Retinal pigment epithelial cell (primary cell): ENCODE results near the gene NXPH3.
A peak's percentile ranks its signal among the peaks of the same experiment; 100 is the strongest.

Experiments used
- DNase-seq: peaks from one replicate; pipeline ENCODE4 v3.0.0-alpha.2; 2010; ENCODE audit warnings: low read depth
- H3K4me3 ChIP-seq: 2 replicates; pipeline ENCODE4 v1.5.1; 2011; ENCODE audit warnings: mild to moderate bottlenecking, low read length, control low read depth, moderate library complexity
- CTCF ChIP-seq: conservative IDR thresholded peaks from 2 replicates; pipeline ENCODE4 v1.5.1; 2011; ENCODE audit warnings: low read depth, low read length, control low read depth, inconsistent platforms

The NXPH3 gene

DNA sequence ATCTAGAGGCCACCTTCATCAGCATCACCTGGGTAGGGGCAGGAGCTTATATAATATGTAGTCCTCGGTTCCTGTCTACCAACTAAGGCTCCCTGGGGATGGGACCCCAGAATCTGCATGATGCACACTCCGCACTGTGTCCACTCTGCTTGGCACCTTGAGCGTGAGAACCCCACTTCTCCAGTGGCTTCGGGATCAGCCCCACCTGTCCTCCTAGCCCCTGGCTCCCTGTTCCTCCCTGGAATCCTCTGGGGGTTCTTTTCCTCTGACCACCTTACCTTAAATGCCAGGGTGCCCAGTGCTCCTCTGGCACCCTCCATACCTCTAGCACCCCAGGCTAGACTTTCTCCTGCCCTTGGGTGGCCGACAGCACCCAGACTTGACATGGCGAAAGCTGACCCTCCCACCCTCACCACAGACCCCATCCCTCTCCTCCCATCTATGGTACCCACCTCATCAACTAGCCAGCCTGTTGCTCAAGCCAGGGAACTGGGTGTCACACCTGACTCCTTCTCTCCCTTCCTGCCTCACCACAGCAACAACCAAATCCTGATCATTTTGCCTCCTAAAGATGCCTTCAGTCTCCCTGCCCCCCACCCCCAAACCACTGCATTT, 2.8 kb upstream of the NXPH3 start:
- no peak for DNase-seq
- no peak for TF ChIP-seq CTCF
- H3K4me3 ChIP-seq, result no peak overlapping the region

DNA sequence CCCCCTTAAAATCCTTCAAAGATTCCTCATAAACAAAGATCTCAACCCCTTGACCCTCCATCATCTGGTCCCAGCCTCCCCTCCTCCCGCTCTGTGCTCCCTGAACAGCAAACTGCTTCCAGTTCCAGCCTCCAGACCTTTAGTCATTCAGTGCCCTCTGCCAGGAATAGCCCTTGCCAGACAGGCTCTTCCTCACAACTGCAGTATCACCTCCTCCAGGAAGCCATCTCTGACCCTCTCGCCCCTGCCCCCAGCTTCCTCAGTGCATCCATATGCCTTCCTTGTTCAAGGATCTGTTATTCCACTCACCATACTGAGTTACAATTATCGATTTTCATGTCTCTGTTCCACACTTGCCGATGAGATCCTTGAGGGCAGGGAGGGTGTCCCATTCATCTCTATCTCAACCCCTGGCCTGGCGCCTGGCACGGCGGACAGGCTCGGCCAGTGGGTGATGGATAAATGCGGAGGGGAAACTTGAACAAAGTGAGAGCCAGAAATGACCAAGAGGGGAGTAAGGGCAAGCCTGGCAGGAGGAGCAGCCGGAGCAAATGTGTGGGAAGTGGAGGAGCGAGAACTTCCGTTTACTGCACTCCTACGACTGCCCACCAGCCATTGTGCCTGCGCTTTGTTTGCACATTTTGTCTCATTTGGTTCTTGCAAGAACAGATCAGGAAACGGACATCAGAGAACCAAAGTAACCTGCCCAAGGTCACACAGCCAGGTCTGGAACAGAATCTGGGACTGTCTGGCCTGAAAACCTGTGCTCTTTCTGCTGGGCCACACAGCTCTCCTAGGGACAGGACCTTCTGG, 2.0 kb upstream of the NXPH3 start:
- H3K4me3 ChIP-seq, result no peak overlapping the region
- TF ChIP-seq CTCF, result no peak
- DNase-seq, result no peak

- DNase-seq, result no peak
- TF ChIP-seq CTCF, result no peak
- no peak overlapping the region for H3K4me3 ChIP-seq
These were observed 1.3 kb upstream of the NXPH3 start for GRCh38 chr17:49574323-49574781.

DNA sequence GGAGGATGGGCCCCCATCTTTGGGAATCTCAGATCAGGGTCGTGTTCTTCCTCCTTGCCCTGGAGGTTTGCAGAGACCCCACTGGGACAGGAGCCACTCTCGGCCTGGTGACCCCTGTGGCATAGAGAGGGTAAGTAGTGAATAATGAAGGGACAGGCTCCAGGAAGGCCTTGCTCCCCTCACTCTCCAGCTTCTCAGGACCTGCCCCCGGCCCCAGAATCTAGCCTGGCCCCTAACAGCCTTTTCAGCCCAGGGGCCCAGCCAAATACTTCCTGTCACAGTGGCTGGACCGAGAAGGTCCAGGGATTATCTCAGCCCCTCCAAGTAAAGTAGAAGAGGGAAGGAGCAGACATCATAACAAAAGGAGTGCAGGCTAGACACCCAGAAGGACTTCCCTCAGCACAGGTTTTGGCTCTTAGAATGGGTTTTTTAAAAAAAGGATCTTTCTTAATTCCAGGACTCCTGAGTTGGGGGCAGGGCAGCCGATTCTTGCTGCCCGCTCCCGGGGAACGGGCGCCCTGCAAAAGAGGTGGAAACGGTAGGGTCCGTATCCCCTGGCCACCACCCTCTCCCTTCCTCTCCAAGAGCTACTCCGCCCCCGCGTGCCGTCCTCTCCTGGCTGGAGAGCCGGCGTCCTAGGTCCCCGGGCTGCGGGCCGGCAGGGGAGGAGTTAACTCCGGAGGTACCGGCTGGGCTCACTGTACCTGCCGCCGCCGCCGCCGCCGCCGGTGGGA, 559 bp upstream of the NXPH3 start:
- no peak for DNase-seq
- H3K4me3 ChIP-seq, result peak overlapping the region; percentile 8
- no peak for TF ChIP-seq CTCF

DNA sequence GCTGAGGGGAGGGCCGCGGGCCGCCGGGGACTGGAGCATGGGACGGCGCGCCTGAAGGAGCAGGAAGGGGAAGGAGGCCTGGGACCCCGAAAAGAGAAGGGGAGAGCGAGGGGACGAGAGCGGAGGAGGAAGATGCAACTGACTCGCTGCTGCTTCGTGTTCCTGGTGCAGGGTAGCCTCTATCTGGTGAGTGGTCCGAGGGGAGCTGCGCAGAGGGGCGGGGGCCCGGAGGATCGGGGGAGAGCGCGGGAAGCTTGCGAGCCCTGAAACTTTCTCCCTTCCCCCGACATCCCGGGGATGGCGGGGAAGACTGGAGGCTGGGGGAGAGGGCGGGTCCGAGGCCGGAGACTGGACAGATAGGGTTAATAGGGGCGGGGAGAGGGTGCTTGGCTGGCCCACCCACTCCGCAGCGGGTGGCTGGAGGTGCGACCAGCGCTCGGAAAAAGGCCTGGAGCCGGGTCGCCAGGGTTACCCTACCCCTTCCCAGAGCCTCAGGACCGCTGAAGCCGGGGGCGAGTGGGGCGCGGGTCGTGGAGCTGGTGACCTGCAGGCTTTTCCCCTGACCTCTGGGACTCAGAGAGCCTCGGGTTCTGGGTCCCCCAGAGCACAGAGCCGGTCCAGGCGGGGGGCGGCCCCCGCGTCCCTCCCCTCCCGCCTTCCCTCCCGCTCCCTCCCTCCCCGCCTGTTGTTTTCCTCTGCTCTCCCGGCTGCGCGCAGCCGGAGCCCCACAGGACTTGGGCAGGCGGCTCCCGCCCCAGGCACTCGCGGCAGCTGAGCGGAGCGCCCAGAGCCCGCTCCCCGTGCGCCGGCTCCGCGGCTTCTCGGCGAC, 631 bp downstream of the NXPH3 start:
- DNase-seq, result no peak
- peak overlapping the region; percentile 44 for H3K4me3 ChIP-seq
- no peak for TF ChIP-seq CTCF

GRCh38 chr17:49576917-49577649, 1.4 kb downstream of the NXPH3 start:
- TF ChIP-seq CTCF, result no peak
- DNase-seq, result no peak
- peak overlapping the region; percentile 44 for H3K4me3 ChIP-seq
